ENCODE results near the gene KRT1.

Gene KRT1

GRCh38 chr12:52698651-52699340 lies 18.6 kb upstream of the KRT1 start:
- no peak for DNase-seq

- no peak for DNase-seq
These were observed 16.9 kb upstream of the KRT1 start for GRCh38 chr12:52697058-52697582.

- no peak for DNase-seq
These were observed 16.4 kb upstream of the KRT1 start for GRCh38 chr12:52696588-52696987.

- DNase-seq = no peak
These were observed 14.8 kb upstream of the KRT1 start for GRCh38 chr12:52695039-52695438.

GRCh38 chr12:52694151-52694550 lies 13.9 kb upstream of the KRT1 start:
- no peak for DNase-seq

- DNase-seq = no peak
These were observed 13.1 kb upstream of the KRT1 start for GRCh38 chr12:52693261-52693660.

- DNase-seq = peak; percentile 28
These were observed 12.0 kb upstream of the KRT1 start for GRCh38 chr12:52692254-52692653.

GRCh38 chr12:52691841-52692150 lies 11.6 kb upstream of the KRT1 start:
- DNase-seq = no peak

GRCh38 chr12:52691076-52691840 lies 11.1 kb upstream of the KRT1 start:
- peak; percentile 32 for DNase-seq

- DNase-seq = no peak
These were observed 10.3 kb upstream of the KRT1 start for GRCh38 chr12:52690351-52691075.

- DNase-seq = no peak
These were observed 9.7 kb upstream of the KRT1 start for GRCh38 chr12:52689936-52690335.

GRCh38 chr12:52689239-52689638 lies 9.0 kb upstream of the KRT1 start:
- DNase-seq = no peak

- no peak for DNase-seq
These were observed 8.3 kb upstream of the KRT1 start for GRCh38 chr12:52688481-52688880.

- peak; percentile 28 for DNase-seq
These were observed 7.5 kb upstream of the KRT1 start for GRCh38 chr12:52687497-52688385.

GRCh38 chr12:52686756-52687487 lies 6.7 kb upstream of the KRT1 start:
- no peak for DNase-seq

- no peak for DNase-seq
These were observed 5.9 kb upstream of the KRT1 start for GRCh38 chr12:52686063-52686462.

GRCh38 chr12:52685406-52685890 lies 5.2 kb upstream of the KRT1 start:
- no peak for DNase-seq

- DNase-seq = no peak
These were observed 4.2 kb upstream of the KRT1 start for GRCh38 chr12:52684431-52684830.

GRCh38 chr12:52683575-52684300 lies 3.5 kb upstream of the KRT1 start:
- DNase-seq = no peak

- no peak for DNase-seq
These were observed 2.8 kb upstream of the KRT1 start for GRCh38 chr12:52682938-52683574.

- no peak for DNase-seq
These were observed 2.1 kb upstream of the KRT1 start for GRCh38 chr12:52682381-52682660.

Measured in DMS53 (cell line).